Activated CD8-positive, alpha-beta T cell treated with anti-CD3 and anti-CD28 coated beads for 36 hours (primary cell): Measurements from ENCODE around the gene MIGA1. TPM values are rescaled to one million over a fixed set of nuclear protein-coding genes. Genes with fewer than 3 reads are reported as not detected.

Experiments
- ATAC-seq: fragments of 200-7000 bp; cut with Tn5 transposase; one replicate; pipeline ENCODE4 v1.10.0; 2021; ENCODE audit warnings: mild to moderate bottlenecking, moderate library complexity
- CTCF ChIA-PET: fragments of 350-600 bp; sonication (Branson Sonifier 250); formaldehyde crosslinking; loops from one replicate; lab custom pipeline; 2021; ENCODE audit warnings: antibody characterized with exemption; lab: Charles Lee
- POLR2A ChIA-PET: fragments of 350-600 bp; sonication (Branson Sonifier 250); formaldehyde crosslinking; loops from one replicate; lab custom pipeline; 2021; ENCODE audit warnings: antibody characterized with exemption; lab: Charles Lee
- DNase-seq: peaks from one replicate; pipeline ENCODE4 v3.0.0-alpha.2; 2020
- H3K27ac Mint-ChIP-seq: one replicate; pipeline ENCODE4 v1.8.0; 2021; ENCODE audit warnings: mild to moderate bottlenecking, mixed read lengths
- H3K27me3 Mint-ChIP-seq: one replicate; pipeline ENCODE4 v1.8.0; 2021; ENCODE audit warnings: mixed read lengths
- H3K36me3 Mint-ChIP-seq: one replicate; pipeline ENCODE4 v1.8.0; 2021; ENCODE audit warnings: low read depth, mixed read lengths
- H3K4me1 Mint-ChIP-seq: one replicate; pipeline ENCODE4 v1.8.0; 2021; ENCODE audit warnings: low read depth, mixed read lengths
- H3K4me3 Mint-ChIP-seq: one replicate; pipeline ENCODE4 v1.8.0; 2021; ENCODE audit warnings: mild to moderate bottlenecking, moderate library complexity, mixed read lengths
- H3K9me3 Mint-ChIP-seq: one replicate; pipeline ENCODE4 v1.8.0; 2021; ENCODE audit warnings: mixed read lengths
- intact Hi-C: fragments of 100-400 bp; cut with micrococcal nuclease; formaldehyde crosslinking; loops from one replicate; pipeline ENCODE4 v1.10.0; 2022
- total RNA-seq, 2 experiments: library from RNA; stranded (reverse); gene quantifications; one replicate each; pipeline ENCODE4 v1.2.3, GENCODE V29; 2021
- TF ChIP-seq, protein P1 (sequence below): fragments of 200-600 bp; IDR thresholded peaks from one replicate; pipeline ENCODE4 v1.8.0; 2022; ENCODE audit warnings: antibody characterized with exemption, mild to moderate bottlenecking

The MIGA1 gene
- total RNA-seq, 2 experiments from 2014 or later = 8.5 to 9.7 TPM

DNA sequence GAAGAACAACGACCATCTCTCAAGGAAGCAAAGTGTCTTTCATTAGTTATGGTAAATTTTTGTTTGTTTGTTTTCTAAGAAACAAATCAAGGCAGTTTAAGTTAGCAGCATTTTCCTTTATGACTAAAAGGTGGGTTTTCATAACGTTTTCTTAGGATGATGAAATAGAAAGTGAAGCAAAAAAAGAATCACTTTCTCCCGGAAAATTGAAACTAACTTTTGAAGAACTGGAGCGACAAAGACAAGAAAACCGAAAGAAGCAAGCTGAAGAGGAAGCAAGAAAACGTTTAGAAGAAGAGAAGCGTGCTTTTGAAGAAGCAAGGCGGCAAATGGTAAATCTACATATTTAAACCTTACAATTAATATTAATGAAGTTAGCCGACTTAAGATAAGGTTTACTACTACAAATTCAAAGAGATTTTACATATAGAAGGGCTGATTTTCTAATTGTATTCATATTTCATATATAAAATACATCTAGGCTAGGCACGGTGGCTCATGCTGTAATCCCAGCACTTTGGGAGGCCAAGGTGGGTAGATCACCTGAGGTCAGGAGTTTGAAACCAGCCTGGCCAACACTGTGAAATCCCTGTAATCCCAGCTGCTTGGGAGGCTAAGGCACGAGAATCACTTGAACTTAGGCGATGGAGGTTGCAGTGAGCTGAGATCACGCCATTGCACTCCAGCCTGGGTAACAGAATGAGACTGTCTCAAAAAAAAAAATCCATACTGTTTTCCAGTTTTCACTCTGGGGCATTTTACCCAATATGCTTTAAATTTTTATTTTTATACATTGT, 147.3 kb downstream of the MIGA1 start:
- no peak for DNase-seq
- intact Hi-C loops = loop anchor here (10.0 kb wide), 1 partner anchor 188 kb away; no protein-coding TSS in a partner anchor
- no peaks in the 10 kb centered on the region for H3K27me3 Mint-ChIP-seq
- ATAC-seq = no peak
- peaks cover 11% of the 10 kb centered on the region for H3K4me1 Mint-ChIP-seq
- H3K36me3 Mint-ChIP-seq = peaks cover 1% of the 10 kb centered on the region
- peak overlapping the region; percentile 74 for H3K27ac Mint-ChIP-seq
- TF ChIP-seq, protein P1, sequence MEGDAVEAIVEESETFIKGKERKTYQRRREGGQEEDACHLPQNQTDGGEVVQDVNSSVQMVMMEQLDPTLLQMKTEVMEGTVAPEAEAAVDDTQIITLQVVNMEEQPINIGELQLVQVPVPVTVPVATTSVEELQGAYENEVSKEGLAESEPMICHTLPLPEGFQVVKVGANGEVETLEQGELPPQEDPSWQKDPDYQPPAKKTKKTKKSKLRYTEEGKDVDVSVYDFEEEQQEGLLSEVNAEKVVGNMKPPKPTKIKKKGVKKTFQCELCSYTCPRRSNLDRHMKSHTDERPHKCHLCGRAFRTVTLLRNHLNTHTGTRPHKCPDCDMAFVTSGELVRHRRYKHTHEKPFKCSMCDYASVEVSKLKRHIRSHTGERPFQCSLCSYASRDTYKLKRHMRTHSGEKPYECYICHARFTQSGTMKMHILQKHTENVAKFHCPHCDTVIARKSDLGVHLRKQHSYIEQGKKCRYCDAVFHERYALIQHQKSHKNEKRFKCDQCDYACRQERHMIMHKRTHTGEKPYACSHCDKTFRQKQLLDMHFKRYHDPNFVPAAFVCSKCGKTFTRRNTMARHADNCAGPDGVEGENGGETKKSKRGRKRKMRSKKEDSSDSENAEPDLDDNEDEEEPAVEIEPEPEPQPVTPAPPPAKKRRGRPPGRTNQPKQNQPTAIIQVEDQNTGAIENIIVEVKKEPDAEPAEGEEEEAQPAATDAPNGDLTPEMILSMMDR = no peak
- no peaks in the 10 kb centered on the region for H3K9me3 Mint-ChIP-seq
- ChIA-PET POLR2A (interaction anchor here (0.5 kb wide), 1 partner anchor 9 kb away, joined by 3 read pairs; no protein-coding TSS in a partner anchor), CTCF (no interaction called here)
- H3K4me3 Mint-ChIP-seq = peak overlapping the region; percentile 73

DNA sequence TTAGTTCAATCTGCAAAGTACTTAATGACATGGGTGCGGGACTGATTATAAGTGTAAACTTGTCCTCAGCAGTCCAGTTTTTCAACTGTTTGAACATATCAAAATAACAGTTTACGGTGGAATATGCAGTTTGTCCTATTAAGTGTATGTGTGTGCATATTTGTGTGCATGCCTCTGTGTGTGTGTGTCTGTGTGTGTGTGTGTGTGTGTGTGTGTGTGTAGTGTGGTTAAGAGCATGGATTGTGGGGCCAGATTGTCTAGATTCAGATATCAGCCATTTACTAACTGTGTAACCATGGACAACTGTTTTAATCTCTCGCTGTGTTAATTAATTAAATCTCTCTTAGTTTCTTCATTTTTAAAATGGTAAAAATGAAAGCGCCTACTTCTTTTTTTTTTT, 148.0 kb downstream of the MIGA1 start:
- peak overlapping the region; percentile 73 for H3K4me3 Mint-ChIP-seq
- DNase-seq (no peak), ATAC-seq (no peak)
- intact Hi-C loops = loop anchor here (10.0 kb wide), 1 partner anchor 187 kb away; no protein-coding TSS in a partner anchor
- CTCF ChIA-PET = no interaction called here
- peak overlapping the region; percentile 61 for H3K27ac Mint-ChIP-seq
- POLR2A ChIA-PET = no interaction called here
- TF ChIP-seq, protein P1 = no peak
- no peaks in the 10 kb centered on the region for H3K9me3 Mint-ChIP-seq
- H3K36me3 Mint-ChIP-seq = peaks cover 1% of the 10 kb centered on the region
- no peaks in the 10 kb centered on the region for H3K27me3 Mint-ChIP-seq
- peaks cover 11% of the 10 kb centered on the region for H3K4me1 Mint-ChIP-seq

Other genes with a start within 250 kb of the MIGA1 start
- gene ZZZ3, start 97.0 kb upstream of the MIGA1 start, total RNA-seq = 10 to 100 TPM; 37.7 to 39.5 TPM
- gene USP33, start 19.8 kb upstream of the MIGA1 start, total RNA-seq = 10 to 100 TPM; 35.8 to 36.2 TPM
- 1 to 10 TPM; 2.4 to 2.8 TPM for gene NEXN, start 109.0 kb downstream of the MIGA1 start, total RNA-seq
- 100 to 1,000 TPM; 256 to 257 TPM for gene FUBP1, start 199.4 kb downstream of the MIGA1 start, total RNA-seq
- 10 to 100 TPM in 1 of 2 experiments, 1 to 10 TPM in 1; 9.7 to 12.0 TPM for gene DNAJB4, start 225.3 kb downstream of the MIGA1 start, total RNA-seq